GM08714 (cell line): ENCODE results near the gene MTA3.

Source experiments
- H3K4me3 ChIP-seq: fragments of 200-500 bp; sonication (Bioruptor generic); 2 replicates; pipeline ENCODE4 v1.5.1; 2014; ENCODE audit warnings: mild to moderate bottlenecking, low read length, inconsistent platforms
- ZNF274 ChIP-seq: IDR thresholded peaks from 2 replicates; pipeline ENCODE4 v1.6.1; 2012; ENCODE audit warnings: mild to moderate bottlenecking, low read depth, low read length

MTA3 gene

DNA sequence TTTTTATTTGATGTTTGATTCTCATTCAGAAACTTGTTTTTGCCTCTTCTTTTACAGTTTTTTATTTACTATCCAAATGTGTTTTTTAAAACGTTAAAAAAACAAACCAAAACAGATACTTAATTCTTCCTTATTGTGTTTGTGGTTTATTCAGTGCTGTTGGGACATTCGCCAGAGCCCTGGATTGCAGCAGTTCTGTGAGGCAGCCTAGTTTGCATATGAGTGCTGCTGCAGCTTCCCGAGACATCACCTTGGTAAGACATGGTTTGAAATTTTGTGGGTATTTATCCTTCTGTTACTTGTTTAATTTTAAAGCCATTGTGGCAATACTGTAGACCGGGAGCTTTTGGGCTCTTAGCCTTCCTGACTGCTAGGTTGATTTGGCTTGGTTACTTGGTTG is 91.2 kb downstream of the MTA3 start:
- no peak overlapping the region for H3K4me3 ChIP-seq

DNA sequence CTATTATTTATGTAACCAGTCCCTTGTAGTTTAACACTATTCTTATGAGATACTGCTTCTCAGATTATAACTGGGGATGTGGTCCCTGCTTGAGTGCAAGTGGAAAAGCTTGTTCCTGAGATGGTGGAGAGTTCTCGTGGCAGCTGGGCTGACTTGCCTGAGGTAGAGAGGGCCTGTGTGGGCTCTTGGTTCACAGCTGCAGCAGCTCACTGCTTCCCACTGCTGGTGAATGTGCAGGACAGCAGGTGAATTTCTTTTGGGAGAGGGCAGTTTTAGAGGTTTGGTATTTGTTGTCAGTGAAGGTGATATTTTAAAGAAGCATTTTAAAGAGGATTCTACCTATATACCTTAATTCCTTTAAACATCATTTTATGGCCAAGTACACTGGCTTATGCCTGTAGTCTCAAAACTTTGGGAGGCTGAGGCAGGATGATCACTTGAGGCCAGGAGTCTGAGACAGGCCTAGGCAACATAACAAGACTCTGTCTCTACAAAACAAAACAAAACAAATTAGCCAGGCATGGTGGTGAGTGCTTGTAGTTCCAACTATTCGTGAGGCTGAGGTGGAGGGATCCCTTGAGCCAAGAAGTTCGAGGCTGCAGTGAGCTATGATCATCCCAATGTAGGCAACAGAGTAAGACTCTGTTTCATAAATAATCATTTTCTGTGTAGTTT is 94.8 kb downstream of the MTA3 start:
- H3K4me3 ChIP-seq: no peak overlapping the region; the same call in 1 of the 2 replicates
- no peak for TF ChIP-seq ZNF274

More for the DNA sequence above, 91.2 kb downstream of the MTA3 start:
- TF ChIP-seq ZNF274: no peak

DNA sequence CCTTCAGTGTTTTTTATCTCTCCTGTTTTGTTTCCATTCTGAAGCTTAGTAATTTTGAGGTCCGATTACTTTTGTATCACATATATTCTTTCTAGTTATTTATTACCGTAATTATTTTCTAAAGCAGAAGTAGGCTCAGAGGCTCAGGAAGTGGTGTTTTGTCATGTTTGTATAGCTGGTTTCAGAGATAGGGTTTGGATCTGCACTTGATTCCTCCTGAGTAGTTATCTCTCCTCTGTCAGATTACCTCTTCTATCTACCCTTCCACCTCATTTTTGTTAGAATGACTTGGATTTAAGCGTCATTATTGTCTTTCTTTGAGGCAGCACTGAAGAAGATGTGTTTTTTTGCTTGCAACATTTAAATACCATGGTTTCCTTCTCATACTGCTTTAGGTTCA is 95.4 kb downstream of the MTA3 start:
- H3K4me3 ChIP-seq: no peak overlapping the region; the same call in 1 of the 2 replicates
- TF ChIP-seq ZNF274: no peak

DNA sequence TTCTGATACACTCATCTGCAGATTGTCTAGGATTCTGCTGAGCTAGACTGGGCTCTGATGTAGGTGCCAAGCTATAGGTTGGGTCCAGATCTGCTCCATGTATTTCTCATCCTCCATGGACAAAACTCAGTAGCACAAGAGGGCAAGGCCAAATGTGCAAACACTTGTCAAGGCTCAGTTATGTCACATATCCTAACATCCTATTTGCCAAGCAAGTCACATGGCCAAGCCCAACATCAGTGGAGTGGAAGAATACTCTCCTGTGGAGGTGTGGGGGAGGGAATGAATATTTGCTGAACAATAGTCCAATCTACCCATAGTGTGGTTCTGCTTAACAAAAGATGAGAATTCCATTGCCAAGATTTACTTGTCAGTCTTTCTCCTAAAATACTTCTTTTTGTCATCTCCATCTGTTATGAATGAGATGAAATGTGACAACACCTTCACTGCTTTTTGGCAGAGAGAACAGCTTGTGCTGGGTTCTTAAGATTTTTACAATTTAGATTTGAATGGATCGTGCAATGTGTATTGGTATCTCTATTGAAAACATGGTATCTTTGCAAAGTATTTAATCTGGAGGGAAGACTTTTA is 105.7 kb downstream of the MTA3 start:
- H3K4me3 ChIP-seq: no peak overlapping the region
- TF ChIP-seq ZNF274: no peak

DNA sequence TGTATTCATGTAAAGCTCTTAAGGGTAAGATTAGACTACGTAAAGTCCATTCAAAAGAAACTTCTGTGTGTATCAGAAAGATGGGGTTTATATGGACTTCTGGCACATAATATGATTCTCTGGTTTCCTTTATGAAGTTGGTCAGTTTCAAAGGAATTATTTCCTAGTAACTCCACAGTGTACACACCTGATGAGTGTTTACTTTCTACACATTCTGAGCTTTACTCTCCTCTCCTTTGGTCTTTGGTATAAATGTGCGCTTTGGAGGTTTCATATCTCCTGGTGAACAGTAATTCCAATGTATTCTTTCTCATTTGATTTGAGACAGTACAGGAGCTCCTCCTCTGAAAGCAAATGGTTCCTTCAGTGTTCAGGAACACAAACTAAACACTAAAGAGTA is 107.4 kb downstream of the MTA3 start:
- H3K4me3 ChIP-seq: no peak overlapping the region
- no peak for TF ChIP-seq ZNF274

DNA sequence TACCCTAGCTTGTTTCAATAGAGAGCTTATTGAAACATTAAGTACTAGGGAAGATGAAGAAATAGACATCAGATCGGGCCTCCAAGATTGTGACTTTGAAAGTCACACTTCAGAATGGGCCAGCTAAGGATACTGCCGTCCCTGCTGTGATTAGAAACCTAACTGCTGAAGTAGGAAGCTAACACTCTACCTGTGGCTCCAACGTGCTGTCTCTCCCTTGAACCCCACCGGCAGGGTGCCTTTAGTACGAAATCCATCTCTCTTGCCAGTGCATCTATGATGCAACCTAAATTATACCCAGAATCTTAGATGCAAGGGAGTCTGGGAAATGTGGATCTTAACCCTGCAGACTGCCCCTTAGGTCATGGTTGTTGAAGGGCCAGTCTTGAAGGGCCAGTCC is 116.9 kb downstream of the MTA3 start:
- TF ChIP-seq ZNF274: no peak
- H3K4me3 ChIP-seq: no peak overlapping the region

DNA sequence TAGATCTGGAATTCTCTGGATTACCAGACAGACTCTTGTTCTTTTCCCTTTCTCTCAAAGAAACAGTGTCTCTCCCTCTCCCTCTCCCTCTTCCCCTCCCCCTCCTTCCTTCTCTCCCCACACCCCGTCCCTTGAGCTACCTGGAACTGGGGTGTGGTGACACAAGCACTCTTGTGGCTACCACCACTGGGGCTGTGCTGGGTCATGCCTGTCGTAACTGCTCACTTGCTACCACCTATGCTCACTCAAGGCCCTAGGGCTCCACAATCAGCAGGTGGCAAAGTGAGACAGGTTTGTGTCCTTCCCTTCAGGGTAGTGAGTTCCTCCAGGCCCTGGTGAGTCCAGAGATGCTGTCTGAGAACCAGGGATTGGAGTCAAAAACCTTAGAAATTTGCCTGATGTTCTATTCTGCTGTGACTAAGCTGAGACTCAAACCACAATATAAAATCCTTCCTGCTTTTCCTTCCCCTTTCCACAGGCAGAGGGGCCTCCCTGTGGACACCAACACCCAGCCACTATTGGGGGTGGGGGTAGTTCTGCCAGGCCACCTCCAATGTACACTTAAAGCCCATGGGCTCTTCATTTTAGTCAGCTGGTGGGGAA is 124.7 kb downstream of the MTA3 start:
- TF ChIP-seq ZNF274: no peak
- H3K4me3 ChIP-seq: no peak overlapping the region

DNA sequence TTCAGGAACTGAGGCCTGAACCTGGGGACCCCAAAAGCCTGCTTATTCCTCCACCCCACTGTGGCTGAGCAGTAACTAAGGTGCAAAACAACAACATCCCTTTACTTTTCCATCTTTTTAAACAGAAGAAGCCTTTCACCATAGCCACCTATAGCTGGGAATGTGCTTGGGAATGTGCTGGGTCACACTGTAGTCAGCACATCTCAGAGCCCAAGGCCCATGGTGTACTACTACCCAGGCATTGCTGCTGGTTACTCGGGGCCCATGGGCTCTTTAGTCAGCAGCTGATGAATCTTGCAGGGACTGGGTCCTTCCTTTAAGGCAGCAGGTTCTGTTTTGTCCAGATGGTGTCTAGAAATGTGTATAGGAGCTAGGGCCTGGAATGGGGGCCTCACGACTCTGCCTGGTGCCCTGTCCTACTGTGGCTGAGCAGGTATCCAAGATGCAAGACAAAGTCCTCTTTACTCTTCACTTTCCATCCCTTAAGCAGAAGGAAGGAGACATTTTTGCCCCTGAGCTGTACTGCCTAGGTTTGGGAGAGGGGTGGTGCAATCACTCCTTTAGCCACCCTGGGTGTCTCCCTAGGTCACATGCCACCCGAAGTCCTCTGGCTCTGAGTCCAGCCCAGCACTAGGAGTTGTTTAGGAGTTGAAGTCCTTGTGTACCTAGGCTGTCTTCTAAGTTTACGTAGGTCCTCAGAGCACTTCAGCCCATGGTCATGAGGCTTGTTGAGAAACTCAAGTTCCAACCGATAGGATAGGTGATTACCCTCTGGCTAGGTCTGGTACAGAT is 125.5 kb downstream of the MTA3 start:
- H3K4me3 ChIP-seq: no peak overlapping the region
- no peak for TF ChIP-seq ZNF274

DNA sequence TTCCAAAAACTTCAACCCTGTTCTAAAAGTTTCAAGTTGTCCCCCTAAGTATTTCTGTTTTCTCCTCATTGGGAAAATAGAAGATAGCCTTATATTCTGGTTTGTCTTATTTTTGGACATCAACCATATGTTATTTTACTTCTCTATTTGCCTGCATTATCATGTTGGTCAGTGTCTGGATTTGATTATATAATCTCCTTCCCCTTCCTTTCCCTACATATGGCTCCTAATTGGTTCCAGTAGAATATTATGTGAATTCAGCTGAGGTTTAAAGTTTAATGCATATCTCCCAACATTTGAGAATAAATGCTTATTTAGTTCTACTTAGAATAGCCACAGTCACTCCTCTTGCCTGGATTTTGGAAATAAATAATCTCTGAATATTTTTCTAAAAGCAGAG is 128.6 kb downstream of the MTA3 start:
- no peak overlapping the region for H3K4me3 ChIP-seq
- TF ChIP-seq ZNF274: no peak

DNA sequence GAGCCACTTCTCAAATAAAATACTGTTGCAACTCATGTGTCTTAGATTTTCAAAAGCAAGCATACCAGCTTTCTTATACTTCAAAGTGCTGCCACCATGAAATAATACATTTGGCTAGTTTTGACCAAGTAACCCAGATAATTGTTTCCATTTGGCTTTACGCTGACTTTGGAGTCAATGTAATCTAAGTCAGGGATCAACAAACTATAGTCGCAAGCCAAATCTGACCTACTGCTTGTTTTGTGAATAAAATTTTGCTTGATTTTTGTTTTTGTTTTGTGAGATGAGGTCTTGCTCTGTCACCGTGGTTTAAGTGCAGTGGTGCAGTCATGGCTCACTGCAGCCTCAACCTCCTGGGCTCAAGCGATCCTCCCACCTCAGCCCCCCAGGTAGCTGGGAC is 130.5 kb downstream of the MTA3 start:
- no peak for TF ChIP-seq ZNF274

DNA sequence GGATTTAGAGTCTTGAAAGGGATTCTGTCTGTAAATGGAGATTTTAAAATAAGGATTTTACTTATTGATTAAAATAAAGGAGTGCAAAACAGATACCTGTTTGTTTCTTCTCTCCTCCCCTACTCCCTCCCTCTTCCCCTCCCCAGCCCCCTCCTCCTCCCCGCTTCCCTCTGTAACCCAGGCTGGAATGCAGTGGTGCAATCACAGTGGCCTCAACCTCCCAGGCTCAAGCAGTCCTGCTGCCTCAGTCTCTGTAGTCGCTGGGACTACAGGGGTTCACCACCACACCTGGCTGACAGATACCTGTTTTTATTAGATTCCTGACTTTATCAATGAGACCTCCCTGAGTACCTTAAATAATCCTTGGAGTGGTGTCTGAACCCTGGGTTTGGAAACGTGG is 138.4 kb downstream of the MTA3 start:
- no peak overlapping the region for H3K4me3 ChIP-seq
- no peak for TF ChIP-seq ZNF274

More for the DNA sequence above, 130.5 kb downstream of the MTA3 start:
- H3K4me3 ChIP-seq: no peak overlapping the region

DNA sequence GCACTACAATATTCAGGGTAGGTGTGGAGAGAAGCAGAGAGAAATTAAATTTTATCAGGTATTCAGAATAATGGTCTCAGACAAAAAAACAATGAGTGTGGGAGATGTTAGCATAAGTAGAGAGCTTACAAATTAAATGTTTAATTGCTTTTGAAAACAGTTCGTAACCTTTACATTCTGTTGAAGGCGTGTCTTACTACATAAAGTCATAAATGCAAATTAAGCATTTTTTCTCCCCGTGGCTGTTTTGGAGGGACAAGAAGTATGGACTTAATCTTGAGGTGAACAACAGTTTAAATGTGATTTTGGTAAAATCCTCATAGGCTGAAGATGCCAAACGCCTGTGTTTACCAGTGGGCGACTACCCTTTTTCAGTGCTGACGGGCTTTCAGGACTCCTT is 139.7 kb downstream of the MTA3 start:
- TF ChIP-seq ZNF274: no peak
- H3K4me3 ChIP-seq: no peak overlapping the region

DNA sequence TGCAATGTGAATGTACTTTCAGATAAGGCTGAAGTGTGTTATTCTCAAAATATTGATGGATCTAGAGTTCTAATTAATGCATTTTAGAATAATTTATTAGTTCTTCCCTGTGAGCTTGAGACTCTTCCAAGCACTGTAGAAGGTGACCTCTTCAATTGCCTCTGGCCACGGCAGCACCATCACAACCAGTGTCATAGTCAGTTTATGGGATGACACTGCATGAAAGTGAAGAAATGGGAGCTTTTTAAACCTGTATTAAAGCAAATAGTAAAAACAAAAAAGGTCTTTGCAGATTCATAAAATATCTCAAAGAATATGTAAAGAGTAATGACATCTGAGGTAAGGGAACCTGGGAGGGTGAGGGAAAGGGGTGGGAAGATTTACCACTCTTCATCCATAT is 143.5 kb downstream of the MTA3 start:
- TF ChIP-seq ZNF274: no peak
- H3K4me3 ChIP-seq: no peak overlapping the region

DNA sequence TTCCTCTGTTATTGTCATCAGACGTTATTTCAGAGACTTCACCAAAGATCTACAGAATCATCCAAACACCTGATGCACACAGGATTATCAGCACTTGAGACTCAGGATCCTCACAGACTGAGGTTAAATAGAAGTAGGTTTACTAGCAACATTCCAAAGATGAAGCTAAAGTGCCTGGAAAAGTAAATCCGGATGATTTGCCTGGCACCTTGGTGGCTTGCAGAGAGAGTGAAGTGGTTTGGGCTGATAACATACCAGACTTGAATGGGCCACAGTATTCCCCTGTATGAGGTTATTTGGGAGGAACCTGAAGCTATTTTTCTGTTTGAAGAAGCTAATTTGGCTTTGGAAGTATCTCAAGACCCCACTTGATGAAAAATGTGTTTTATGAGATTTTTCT is 144.5 kb downstream of the MTA3 start:
- no peak for TF ChIP-seq ZNF274
- no peak overlapping the region for H3K4me3 ChIP-seq

DNA sequence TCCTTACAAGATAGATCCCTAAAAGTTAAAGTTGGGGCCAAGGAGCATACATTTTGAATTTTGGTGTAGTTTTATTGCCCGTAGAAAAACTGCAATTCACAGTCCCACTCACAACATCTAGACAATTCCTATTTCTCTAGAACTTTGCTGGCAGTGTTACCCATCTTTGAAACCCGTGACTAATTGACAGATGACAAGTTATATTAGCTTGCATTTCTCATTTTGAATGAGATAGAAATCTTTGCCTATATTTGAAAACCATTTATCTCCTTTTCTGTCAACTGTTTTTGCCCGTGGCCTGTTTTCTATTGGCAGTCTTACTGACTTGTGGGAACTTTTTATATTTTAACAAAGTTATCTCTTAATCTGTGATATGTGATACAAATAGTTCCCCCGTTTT is 145.5 kb downstream of the MTA3 start:
- no peak for TF ChIP-seq ZNF274
- no peak overlapping the region for H3K4me3 ChIP-seq

DNA sequence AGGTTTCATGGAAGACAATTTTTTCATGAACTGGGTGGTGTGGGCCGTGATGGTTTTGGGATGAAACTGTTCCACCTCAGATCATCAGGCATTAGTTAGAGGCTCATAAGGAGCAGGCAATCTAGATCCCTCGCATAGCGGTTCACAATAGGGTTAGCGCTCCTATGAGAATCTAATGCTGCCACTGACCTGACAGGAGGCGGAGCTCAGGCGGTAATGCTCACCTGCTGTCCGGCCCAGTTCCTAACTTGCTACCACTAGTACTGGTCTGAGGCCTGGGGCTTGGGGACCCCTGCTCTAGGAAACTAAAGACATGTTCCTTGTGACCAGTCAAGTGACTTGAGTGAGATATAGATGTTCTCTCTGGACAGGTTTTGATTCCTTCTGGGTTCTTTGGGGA is 146.3 kb downstream of the MTA3 start:
- TF ChIP-seq ZNF274: no peak

More for the DNA sequence above, 146.3 kb downstream of the MTA3 start:
- no peak overlapping the region for H3K4me3 ChIP-seq
